SU-DHL-6 (cell line): ENCODE measurements around the gene B4GALNT3.

ENCODE experiments used
- H2AFZ ChIP-seq: fragments of 200-600 bp; sonication (generic); 2 replicates; pipeline ENCODE4 v1.6.1; 2014; ENCODE audit warnings: low read depth, mild to moderate bottlenecking, moderate library complexity, mixed read lengths, antibody characterized with exemption, low read length; ENCODE audit not compliant: severe bottlenecking
- H3F3A ChIP-seq: fragments of 200-600 bp; shearing (Covaris generic); 2 replicates; pipeline ENCODE4 v1.6.0; 2016; ENCODE audit warnings: antibody characterized with exemption, mild to moderate bottlenecking; ENCODE audit not compliant: insufficient read depth
- H3K27ac ChIP-seq: fragments of 200-600 bp; sonication (generic); 2 replicates; pipeline ENCODE4 v1.5.1; 2016; ENCODE audit warnings: low read depth, mild to moderate bottlenecking, low read length, moderate library complexity, mixed read lengths
- H3K27me3 ChIP-seq: fragments of 200-600 bp; sonication (generic), shearing (Covaris generic); 2 replicates; pipeline ENCODE4 v1.6.0; 2014; ENCODE audit warnings: mild to moderate bottlenecking, low read length
- H3K36me3 ChIP-seq: fragments of 200-600 bp; sonication (generic); 2 replicates; pipeline ENCODE4 v1.6.1; 2014; ENCODE audit warnings: mild to moderate bottlenecking, low read length, mixed read lengths
- H3K4me2 ChIP-seq: fragments of 300-600, 200-600 bp; shearing (Covaris generic), sonication (generic); 2 replicates; pipeline ENCODE4 v1.6.0; 2014; ENCODE audit warnings: low read length, low read depth, mild to moderate bottlenecking; ENCODE audit not compliant: poor library complexity, severe bottlenecking
- H3K4me3 ChIP-seq: fragments of 200-600 bp; sonication (generic); 2 replicates; pipeline ENCODE4 v1.5.1; 2014; ENCODE audit warnings: antibody characterized with exemption, low read length, mild to moderate bottlenecking, mixed read lengths; ENCODE audit not compliant: insufficient read depth, poor library complexity, severe bottlenecking
- H3K79me2 ChIP-seq: fragments of 200-600 bp; sonication (generic); 2 replicates; pipeline ENCODE4 v1.6.1; 2014; ENCODE audit warnings: mild to moderate bottlenecking, low read length, moderate library complexity; ENCODE audit not compliant: insufficient read depth
- H3K9ac ChIP-seq: fragments of 200-600 bp; sonication (generic); 2 replicates; pipeline ENCODE4 v1.7.0; 2014; ENCODE audit warnings: mild to moderate bottlenecking, low read length
- H3K9me2 ChIP-seq: fragments of 200-600 bp; sonication (generic); replicated peaks from 2 replicates; pipeline ENCODE4 v1.6.1; 2014; ENCODE audit warnings: low read length; ENCODE audit not compliant: insufficient read depth
- H3K9me3 ChIP-seq: fragments of 200-600 bp; sonication (generic); 2 replicates; pipeline ENCODE4 v1.6.1; 2014; ENCODE audit warnings: low read length, mixed read lengths; ENCODE audit not compliant: insufficient read depth
- H4K20me1 ChIP-seq: fragments of 200-600 bp; sonication (generic); 2 replicates; pipeline ENCODE4 v1.6.1; 2014; ENCODE audit warnings: low read depth, mild to moderate bottlenecking, antibody characterized with exemption, low read length, moderate library complexity, mixed read lengths
- EZH2phosphoT487 ChIP-seq: fragments of 200-600 bp; sonication (generic), shearing (Covaris generic); conservative IDR thresholded peaks from 2 replicates; pipeline ENCODE4 v1.6.1; 2018; ENCODE audit warnings: mild to moderate bottlenecking, antibody characterized with exemption, low read length, moderate library complexity, mixed read lengths
- TF ChIP-seq, protein P1 (sequence below): fragments of 200-600 bp; sonication (generic); IDR thresholded peaks from one replicate; pipeline ENCODE4 v1.5.1; 2017; ENCODE audit warnings: antibody characterized with exemption, mild to moderate bottlenecking, low read length, moderate library complexity; ENCODE audit not compliant: insufficient read depth, poor library complexity, severe bottlenecking

The B4GALNT3 gene

DNA sequence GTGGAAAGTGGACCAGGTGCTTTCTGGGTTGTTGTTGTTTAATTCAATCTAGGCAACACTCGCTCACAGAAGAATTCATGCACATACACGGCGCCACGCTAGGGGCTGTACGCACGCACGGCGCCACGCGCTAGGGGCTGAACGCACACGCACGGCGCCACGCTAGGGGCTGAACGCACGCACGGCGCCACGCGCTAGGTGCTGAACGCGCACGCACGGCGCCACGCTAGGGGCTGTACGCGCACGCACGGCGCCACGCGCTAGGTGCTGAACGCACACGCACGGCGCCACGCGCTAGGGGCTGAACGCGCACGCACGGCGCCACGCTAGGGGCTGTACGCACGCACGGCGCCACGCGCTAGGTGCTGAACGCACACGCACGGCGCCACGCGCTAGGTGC lies 149.2 kb downstream of the B4GALNT3 start:
- Histone ChIP-seq H3K79me2 (no peaks in the 10 kb centered on the region), H4K20me1 (no peaks in the 10 kb centered on the region), H3K4me3 (no peak overlapping the region), H3K4me2 (no peak overlapping the region), H3K27ac (no peak overlapping the region), H3K9ac (no peak overlapping the region), H3K9me3 (no peaks in the 10 kb centered on the region), H3K36me3 (no peaks in the 10 kb centered on the region), H3F3A (no peaks in the 10 kb centered on the region), H2AFZ (no peak overlapping the region), H3K9me2 (no peaks in the 10 kb centered on the region), H3K27me3 (no peaks in the 10 kb centered on the region)
- TF ChIP-seq, protein P1, sequence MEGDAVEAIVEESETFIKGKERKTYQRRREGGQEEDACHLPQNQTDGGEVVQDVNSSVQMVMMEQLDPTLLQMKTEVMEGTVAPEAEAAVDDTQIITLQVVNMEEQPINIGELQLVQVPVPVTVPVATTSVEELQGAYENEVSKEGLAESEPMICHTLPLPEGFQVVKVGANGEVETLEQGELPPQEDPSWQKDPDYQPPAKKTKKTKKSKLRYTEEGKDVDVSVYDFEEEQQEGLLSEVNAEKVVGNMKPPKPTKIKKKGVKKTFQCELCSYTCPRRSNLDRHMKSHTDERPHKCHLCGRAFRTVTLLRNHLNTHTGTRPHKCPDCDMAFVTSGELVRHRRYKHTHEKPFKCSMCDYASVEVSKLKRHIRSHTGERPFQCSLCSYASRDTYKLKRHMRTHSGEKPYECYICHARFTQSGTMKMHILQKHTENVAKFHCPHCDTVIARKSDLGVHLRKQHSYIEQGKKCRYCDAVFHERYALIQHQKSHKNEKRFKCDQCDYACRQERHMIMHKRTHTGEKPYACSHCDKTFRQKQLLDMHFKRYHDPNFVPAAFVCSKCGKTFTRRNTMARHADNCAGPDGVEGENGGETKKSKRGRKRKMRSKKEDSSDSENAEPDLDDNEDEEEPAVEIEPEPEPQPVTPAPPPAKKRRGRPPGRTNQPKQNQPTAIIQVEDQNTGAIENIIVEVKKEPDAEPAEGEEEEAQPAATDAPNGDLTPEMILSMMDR, result no peak
- TF ChIP-seq EZH2phosphoT487, result no peak

DNA sequence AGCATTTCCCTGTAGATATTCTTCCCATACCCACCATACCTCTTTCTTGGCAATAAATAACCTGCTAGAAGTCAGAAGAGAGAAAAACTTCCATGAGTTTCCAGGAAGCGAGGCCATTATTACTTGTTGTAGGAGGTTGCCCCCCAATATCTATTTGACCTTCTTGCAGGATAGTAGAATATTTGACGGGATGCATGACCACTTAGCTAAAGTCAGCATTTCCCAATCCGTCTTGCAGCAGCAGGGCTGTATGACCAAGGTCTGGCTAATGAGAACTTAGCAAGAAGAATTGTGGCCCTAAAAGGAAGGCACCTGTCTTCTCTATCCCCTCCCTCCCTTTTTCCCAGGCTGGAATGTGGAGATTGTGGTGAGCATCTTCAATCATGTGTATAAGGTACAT lies 152.0 kb downstream of the B4GALNT3 start:
- Histone ChIP-seq H3K36me3 (no peaks in the 10 kb centered on the region), H3K9me3 (no peaks in the 10 kb centered on the region), H3F3A (no peaks in the 10 kb centered on the region), H4K20me1 (no peaks in the 10 kb centered on the region), H3K27ac (no peak overlapping the region), H3K9ac (no peak overlapping the region), H3K27me3 (no peaks in the 10 kb centered on the region), H3K79me2 (no peaks in the 10 kb centered on the region), H2AFZ (no peak overlapping the region), H3K9me2 (no peaks in the 10 kb centered on the region), H3K4me3 (no peak overlapping the region), H3K4me2 (no peak overlapping the region)
- TF ChIP-seq EZH2phosphoT487, result no peak
- TF ChIP-seq, protein P1, result no peak

DNA sequence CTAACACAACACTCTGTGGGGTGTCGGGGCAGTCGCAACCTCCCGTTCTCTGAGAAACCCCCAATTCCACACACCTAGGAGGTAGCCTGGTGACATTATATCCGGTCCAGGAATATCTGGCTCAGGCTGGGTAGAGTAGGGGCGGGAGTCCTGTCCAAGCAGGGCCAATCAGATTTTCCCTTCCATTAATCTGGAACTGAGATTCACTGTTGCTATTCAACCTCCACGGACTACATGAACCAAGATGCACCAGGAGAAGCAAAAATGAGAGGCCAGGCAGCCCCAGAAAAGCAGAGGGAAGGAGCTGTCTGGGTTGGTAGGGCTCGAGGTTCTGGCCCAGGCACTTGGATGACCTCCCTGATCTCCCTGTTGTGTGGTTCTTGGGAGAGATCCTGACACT lies 152.6 kb downstream of the B4GALNT3 start:
- Histone ChIP-seq H3K79me2 (no peaks in the 10 kb centered on the region), H3K36me3 (no peaks in the 10 kb centered on the region), H3K27me3 (no peaks in the 10 kb centered on the region), H3K27ac (no peak overlapping the region), H4K20me1 (no peaks in the 10 kb centered on the region), H3F3A (no peaks in the 10 kb centered on the region), H3K4me2 (no peak overlapping the region), H2AFZ (no peak overlapping the region), H3K9me2 (no peaks in the 10 kb centered on the region), H3K9me3 (no peaks in the 10 kb centered on the region), H3K4me3 (no peak overlapping the region), H3K9ac (no peak overlapping the region)
- TF ChIP-seq, protein P1, result no peak
- TF ChIP-seq EZH2phosphoT487, result no peak
